GM18505 (cell line): ENCODE results near the gene MAP3K13.

Experiments
- ATAC-seq: cut with Tn5 transposase; IDR thresholded peaks from one replicate; pipeline ENCODE4 v1.9.1; 2021; ENCODE audit not compliant: unreplicated experiment
- POLR2A ChIP-seq: IDR thresholded peaks from 4 replicates; pipeline ENCODE4 v1.6.1; 2011; ENCODE audit warnings: borderline replicate concordance; ENCODE audit not compliant: insufficient read depth, insufficient read length; ENCODE audit errors: extremely low read depth

Gene MAP3K13

GRCh38 chr3:185328324-185329004 is 34.5 kb upstream of the MAP3K13 start:
- no peak for ATAC-seq
- no peak for TF ChIP-seq POLR2A

- ATAC-seq, result no peak
- no peak for TF ChIP-seq POLR2A
These were observed 32.7 kb upstream of the MAP3K13 start for GRCh38 chr3:185330238-185330637.

- ATAC-seq, result no peak
- TF ChIP-seq POLR2A, result no peak
These were observed 32.3 kb upstream of the MAP3K13 start for GRCh38 chr3:185330644-185331043.

GRCh38 chr3:185332026-185332735 is 30.8 kb upstream of the MAP3K13 start:
- TF ChIP-seq POLR2A, result no peak
- ATAC-seq, result peak; percentile 98

- no peak for ATAC-seq
- no peak for TF ChIP-seq POLR2A
These were observed 27.1 kb upstream of the MAP3K13 start for GRCh38 chr3:185335799-185336198.

- no peak for ATAC-seq
These were observed 25.6 kb upstream of the MAP3K13 start for GRCh38 chr3:185337231-185337816.

GRCh38 chr3:185339945-185340344 is 23.0 kb upstream of the MAP3K13 start:
- no peak for TF ChIP-seq POLR2A
- no peak for ATAC-seq

More at GRCh38 chr3:185337231-185337816, 25.6 kb upstream of the MAP3K13 start:
- TF ChIP-seq POLR2A, result no peak

- no peak for TF ChIP-seq POLR2A
- ATAC-seq, result no peak
These were observed 22.2 kb upstream of the MAP3K13 start for GRCh38 chr3:185340751-185341150.

GRCh38 chr3:185341616-185342458 is 21.1 kb upstream of the MAP3K13 start:
- TF ChIP-seq POLR2A, result no peak
- no peak for ATAC-seq

GRCh38 chr3:185342459-185343174 is 20.3 kb upstream of the MAP3K13 start:
- no peak for TF ChIP-seq POLR2A
- ATAC-seq, result no peak

GRCh38 chr3:185347399-185347798 is 15.5 kb upstream of the MAP3K13 start:
- no peak for ATAC-seq
- no peak for TF ChIP-seq POLR2A

GRCh38 chr3:185350841-185351240 is 12.1 kb upstream of the MAP3K13 start:
- ATAC-seq, result no peak
- no peak for TF ChIP-seq POLR2A
